Tibial nerve (tissue), 4 donors: ENCODE data around the gene SV2B.

Source experiments
- EP300 ChIP-seq, 2 donors: sonication (generic); formaldehyde crosslinking; IDR thresholded peaks; one replicate each; pipeline ENCODE4 v1.6.1; 2017; ENCODE audit warnings: antibody characterized with exemption in 2 of 2, mild to moderate bottlenecking in 1 of 2
- TF ChIP-seq, protein P1 (sequence below), 5 experiments: fragments of 200-600 bp in 3 of 5; fragments of 450-650 bp in 2 of 5; sonication (generic) in 3 of 5; IDR thresholded peaks; one replicate each; pipeline ENCODE4 v1.5.1; 2016 to 2019; ENCODE audit warnings: antibody characterized with exemption in 5 of 5, mild to moderate bottlenecking in 3 of 5, moderate library complexity in 2 of 5

DNA sequence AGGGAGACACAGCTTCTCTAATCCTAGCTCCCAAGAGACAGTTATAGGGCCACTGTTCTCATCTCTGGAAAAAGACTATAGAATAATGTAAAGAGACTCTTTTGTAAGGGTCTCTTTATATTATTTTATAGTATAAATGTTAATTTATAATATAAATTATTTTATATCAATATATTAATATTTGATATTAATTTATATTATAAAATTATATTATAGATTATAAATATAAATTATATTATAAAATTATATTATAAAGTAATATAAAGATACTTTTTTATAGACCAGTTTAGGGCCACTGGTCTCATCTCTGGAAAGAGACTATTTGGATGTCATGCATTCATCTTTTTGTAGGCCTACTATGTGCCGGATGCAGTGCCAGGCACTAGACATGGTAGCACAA, 53.9 kb downstream of the SV2B start:
- TF ChIP-seq, protein P1, sequence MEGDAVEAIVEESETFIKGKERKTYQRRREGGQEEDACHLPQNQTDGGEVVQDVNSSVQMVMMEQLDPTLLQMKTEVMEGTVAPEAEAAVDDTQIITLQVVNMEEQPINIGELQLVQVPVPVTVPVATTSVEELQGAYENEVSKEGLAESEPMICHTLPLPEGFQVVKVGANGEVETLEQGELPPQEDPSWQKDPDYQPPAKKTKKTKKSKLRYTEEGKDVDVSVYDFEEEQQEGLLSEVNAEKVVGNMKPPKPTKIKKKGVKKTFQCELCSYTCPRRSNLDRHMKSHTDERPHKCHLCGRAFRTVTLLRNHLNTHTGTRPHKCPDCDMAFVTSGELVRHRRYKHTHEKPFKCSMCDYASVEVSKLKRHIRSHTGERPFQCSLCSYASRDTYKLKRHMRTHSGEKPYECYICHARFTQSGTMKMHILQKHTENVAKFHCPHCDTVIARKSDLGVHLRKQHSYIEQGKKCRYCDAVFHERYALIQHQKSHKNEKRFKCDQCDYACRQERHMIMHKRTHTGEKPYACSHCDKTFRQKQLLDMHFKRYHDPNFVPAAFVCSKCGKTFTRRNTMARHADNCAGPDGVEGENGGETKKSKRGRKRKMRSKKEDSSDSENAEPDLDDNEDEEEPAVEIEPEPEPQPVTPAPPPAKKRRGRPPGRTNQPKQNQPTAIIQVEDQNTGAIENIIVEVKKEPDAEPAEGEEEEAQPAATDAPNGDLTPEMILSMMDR (IDR thresholded peaks at IDR 0.05), result no peak
- TF ChIP-seq EP300 (IDR thresholded peaks at IDR 0.05), result no peak
